KMS-11 (cell line): ENCODE measurements around the gene IL20.
"Not testable (repeated sequence)": the region's sequence is repeated elsewhere in the genome, so short reads cannot be mapped to it uniquely, and the experiment has no call there.

Experiments
- H2AFZ ChIP-seq: fragments of 200-600 bp; sonication (generic); 2 replicates; pipeline ENCODE4 v1.6.1; 2016; ENCODE audit warnings: antibody characterized with exemption, mixed run types, low read depth
- H3K27ac ChIP-seq: fragments of 200-600 bp; sonication (generic); 2 replicates; pipeline ENCODE4 v1.6.1; 2016; ENCODE audit warnings: mild to moderate bottlenecking, mixed run types
- H3K27me3 ChIP-seq: fragments of 200-600 bp; sonication (generic); 2 replicates; pipeline ENCODE4 v1.6.1; 2017; ENCODE audit warnings: mild to moderate bottlenecking, low read depth, mixed run types, moderate library complexity; ENCODE audit not compliant: insufficient read depth
- H3K36me3 ChIP-seq: fragments of 200-600 bp; sonication (generic); 2 replicates; pipeline ENCODE4 v1.6.1; 2017; ENCODE audit warnings: mild to moderate bottlenecking, mixed run types; ENCODE audit not compliant: insufficient read depth
- H3K4me1 ChIP-seq: fragments of 200-600 bp; sonication (generic); 2 replicates; pipeline ENCODE4 v1.6.1; 2016; ENCODE audit warnings: mild to moderate bottlenecking, low read depth, mixed run types; ENCODE audit not compliant: poor library complexity, severe bottlenecking
- H3K4me2 ChIP-seq: fragments of 200-600 bp; sonication (generic); 2 replicates; pipeline ENCODE4 v1.7.0; 2016; ENCODE audit warnings: mild to moderate bottlenecking, mixed run types
- H3K4me3 ChIP-seq: fragments of 200-600 bp; sonication (generic); IDR thresholded peaks from 2 replicates; pipeline ENCODE4 v1.6.1; 2017; ENCODE audit warnings: low read depth, low read length, mixed read lengths; ENCODE audit not compliant: insufficient read depth
- H3K79me2 ChIP-seq: fragments of 200-600 bp; sonication (generic); 2 replicates; pipeline ENCODE4 v1.6.1; 2016; ENCODE audit warnings: low read depth, mixed run types; ENCODE audit not compliant: insufficient read depth
- H3K9ac ChIP-seq: fragments of 200-600 bp; sonication (generic); 2 replicates; pipeline ENCODE4 v1.6.1; 2016; ENCODE audit warnings: mild to moderate bottlenecking, mixed run types
- H4K20me1 ChIP-seq: fragments of 200-600 bp; sonication (generic); 2 replicates; pipeline ENCODE4 v1.6.1; 2016; ENCODE audit warnings: mild to moderate bottlenecking, mixed run types; ENCODE audit not compliant: insufficient read depth
- TF ChIP-seq, protein P1 (sequence below): fragments of 200-600 bp; sonication (generic); conservative IDR thresholded peaks from 2 replicates; pipeline ENCODE4 v1.6.1; 2017; ENCODE audit warnings: low read depth, mild to moderate bottlenecking, antibody characterized with exemption, low read length, moderate library complexity, mixed read lengths

IL20 gene

DNA sequence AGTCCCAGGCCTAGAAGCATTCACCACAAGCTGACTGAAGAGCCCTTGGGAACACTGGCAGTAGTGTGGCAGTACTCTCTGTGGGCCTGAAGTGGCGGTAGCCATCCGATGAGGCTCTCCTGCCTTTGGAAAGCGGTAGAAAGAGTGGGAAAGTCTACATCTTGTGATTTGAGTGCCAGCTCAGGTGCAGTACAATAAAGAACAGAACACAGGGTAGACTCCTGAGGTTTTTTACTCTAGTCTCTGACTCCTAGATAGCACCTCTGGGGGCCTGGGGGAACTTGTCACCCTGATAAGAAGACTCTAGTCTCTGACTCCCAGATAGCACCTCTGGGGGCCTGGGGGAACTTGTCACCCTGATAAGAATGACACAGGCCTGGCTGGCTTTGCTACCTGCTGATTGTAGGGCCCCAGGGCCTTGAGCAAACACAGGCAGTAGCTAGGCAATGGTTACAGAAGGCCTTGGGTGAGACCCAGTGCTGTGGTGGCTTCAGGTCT is 18.0 kb upstream of the IL20 start:
- Histone ChIP-seq H3K4me3 (no peak overlapping the region), H3K36me3 (no peaks in the 10 kb centered on the region), H3K9ac (no peak overlapping the region), H3K4me1 (no peaks in the 10 kb centered on the region), H3K27ac (no peak overlapping the region), H3K27me3 (no peaks in the 10 kb centered on the region), H3K4me2 (no peak overlapping the region), H3K79me2 (no peaks in the 10 kb centered on the region), H4K20me1 (no peaks in the 10 kb centered on the region), H2AFZ (no peak overlapping the region)
- TF ChIP-seq, protein P1, sequence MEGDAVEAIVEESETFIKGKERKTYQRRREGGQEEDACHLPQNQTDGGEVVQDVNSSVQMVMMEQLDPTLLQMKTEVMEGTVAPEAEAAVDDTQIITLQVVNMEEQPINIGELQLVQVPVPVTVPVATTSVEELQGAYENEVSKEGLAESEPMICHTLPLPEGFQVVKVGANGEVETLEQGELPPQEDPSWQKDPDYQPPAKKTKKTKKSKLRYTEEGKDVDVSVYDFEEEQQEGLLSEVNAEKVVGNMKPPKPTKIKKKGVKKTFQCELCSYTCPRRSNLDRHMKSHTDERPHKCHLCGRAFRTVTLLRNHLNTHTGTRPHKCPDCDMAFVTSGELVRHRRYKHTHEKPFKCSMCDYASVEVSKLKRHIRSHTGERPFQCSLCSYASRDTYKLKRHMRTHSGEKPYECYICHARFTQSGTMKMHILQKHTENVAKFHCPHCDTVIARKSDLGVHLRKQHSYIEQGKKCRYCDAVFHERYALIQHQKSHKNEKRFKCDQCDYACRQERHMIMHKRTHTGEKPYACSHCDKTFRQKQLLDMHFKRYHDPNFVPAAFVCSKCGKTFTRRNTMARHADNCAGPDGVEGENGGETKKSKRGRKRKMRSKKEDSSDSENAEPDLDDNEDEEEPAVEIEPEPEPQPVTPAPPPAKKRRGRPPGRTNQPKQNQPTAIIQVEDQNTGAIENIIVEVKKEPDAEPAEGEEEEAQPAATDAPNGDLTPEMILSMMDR: no peak

DNA sequence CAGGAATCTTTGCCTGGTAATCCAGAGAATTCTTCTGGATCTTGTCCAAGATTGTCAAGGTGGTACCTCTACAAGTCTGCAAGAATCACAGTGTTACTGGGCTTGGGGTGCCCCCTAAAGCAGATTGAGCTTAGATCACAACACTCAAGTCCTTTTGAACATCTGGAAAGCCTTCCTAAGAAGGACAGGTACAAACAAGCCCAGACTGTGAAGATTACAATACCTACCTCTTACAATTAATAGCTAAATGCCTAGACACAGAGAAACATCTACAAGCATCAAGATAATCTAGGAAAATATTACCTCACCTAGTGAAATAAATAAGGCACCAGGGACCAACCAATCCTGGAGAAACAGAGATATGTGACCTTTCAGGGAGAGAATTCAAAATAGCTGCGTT is 17.5 kb upstream of the IL20 start:
- Histone ChIP-seq H2AFZ (no peak overlapping the region), H3K79me2 (no peaks in the 10 kb centered on the region), H3K27me3 (no peaks in the 10 kb centered on the region), H3K36me3 (no peaks in the 10 kb centered on the region), H4K20me1 (no peaks in the 10 kb centered on the region), H3K4me1 (no peaks in the 10 kb centered on the region), H3K4me2 (no peak overlapping the region), H3K4me3 (no peak overlapping the region), H3K9ac (no peak overlapping the region), H3K27ac (no peak overlapping the region)
- TF ChIP-seq, protein P1: no peak

DNA sequence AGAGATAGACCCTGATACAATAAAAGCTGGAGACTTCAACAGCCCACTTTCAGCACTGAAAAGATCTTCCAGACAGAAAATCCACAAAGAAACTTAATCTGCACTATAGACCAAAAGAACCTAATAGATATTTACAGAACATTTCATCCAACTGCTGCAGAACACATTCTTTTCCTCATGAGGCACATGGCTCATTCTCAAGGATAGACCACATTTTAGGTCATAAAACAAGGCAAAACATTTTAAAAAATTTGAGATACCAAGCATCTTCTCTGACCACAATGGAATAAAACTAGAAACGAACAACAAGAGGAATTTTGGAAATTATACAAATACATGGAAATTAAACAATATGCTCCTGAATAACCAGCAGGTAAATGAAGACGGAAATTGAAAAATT is 15.0 kb upstream of the IL20 start:
- no peaks in the 10 kb centered on the region for H4K20me1 ChIP-seq
- no peak overlapping the region for H3K4me3 ChIP-seq
- H3K27ac ChIP-seq: no peak overlapping the region
- no peak overlapping the region for H2AFZ ChIP-seq
- TF ChIP-seq, protein P1: no peak
- H3K79me2 ChIP-seq: no peaks in the 10 kb centered on the region
- H3K4me2 ChIP-seq: no peak overlapping the region
- H3K4me1 ChIP-seq: no peaks in the 10 kb centered on the region
- no peak overlapping the region for H3K9ac ChIP-seq
- no peaks in the 10 kb centered on the region for H3K36me3 ChIP-seq
- H3K27me3 ChIP-seq: no peaks in the 10 kb centered on the region

DNA sequence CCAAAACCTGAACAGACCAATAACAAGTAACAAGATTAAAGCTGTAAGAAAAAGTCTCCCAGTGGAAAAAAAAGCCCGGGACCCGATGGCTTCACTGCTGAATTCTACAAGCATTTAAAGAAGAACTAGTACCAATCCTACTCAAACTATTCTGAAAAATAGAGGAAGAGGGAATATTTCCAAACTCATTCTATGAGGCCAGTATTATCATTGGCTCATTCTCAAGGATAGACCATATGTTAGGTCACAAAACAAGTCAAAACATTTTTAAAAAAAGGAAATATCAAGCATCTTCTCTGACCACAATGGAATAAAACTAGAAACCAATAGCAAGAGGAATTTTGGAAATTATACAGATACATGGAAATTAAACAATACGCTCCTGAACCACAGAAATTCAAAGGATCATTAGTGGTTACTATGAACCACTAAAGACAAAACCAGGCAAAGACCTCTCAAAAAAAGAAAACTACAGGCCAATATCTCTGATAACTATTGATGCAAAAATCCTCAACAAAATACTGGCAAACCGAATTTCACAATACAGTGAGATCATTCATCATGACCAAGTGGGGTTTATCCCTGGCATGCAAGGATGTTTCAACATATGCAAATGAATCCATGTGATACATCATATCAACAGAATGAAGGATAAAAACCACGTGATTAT is 13.9 kb upstream of the IL20 start:
- H4K20me1 ChIP-seq: no peaks in the 10 kb centered on the region
- H3K27me3 ChIP-seq: no peaks in the 10 kb centered on the region
- H2AFZ ChIP-seq: no peak overlapping the region
- no peaks in the 10 kb centered on the region for H3K4me1 ChIP-seq
- TF ChIP-seq, protein P1: no peak
- H3K27ac ChIP-seq: no peak overlapping the region
- H3K4me2 ChIP-seq: no peak overlapping the region
- H3K79me2 ChIP-seq: no peaks in the 10 kb centered on the region
- H3K4me3 ChIP-seq: no peak overlapping the region
- no peaks in the 10 kb centered on the region for H3K36me3 ChIP-seq
- no peak overlapping the region for H3K9ac ChIP-seq

DNA sequence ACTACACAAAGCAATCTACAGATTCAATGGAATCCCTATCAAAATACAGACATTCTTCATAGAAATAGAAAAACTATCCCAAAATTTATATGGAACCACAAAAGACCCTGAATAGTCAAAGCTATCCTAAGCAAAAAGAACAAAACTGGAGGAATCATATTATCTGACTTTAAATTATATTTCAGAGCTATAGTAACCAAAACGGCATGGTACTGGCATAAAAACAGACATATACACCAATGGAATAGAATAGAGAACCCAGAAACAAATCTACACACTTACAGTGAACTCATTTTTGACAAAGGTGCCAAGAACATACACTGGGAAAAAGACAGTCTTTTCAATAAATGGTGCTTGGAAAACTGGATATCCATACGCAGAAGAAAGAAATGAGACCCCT is 12.8 kb upstream of the IL20 start:
- H4K20me1 ChIP-seq, H3K27ac ChIP-seq, H3K4me2 ChIP-seq, H3K9ac ChIP-seq, H3K79me2 ChIP-seq, H3K4me1 ChIP-seq, H3K4me3 ChIP-seq, H3K27me3 ChIP-seq, H2AFZ ChIP-seq, H3K36me3 ChIP-seq: not testable (repeated sequence)

DNA sequence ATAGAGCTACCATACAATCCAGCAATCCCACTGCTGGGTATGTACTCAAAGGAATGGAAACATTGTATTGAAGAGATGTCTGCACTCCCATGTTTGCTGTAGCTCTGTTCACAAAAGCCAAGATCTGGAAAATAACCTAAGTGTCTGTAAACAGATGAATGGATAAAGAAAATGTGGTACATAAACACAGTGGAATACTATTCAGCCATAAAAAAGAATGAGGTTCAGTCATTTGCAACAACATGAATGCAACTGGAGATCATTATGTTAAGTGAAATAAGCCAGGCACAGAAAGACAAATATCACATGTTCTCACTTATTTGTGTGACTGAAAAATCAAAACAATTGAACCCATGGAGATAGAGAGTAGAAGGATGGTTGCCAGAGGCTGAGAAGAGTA is 11.7 kb upstream of the IL20 start:
- H2AFZ ChIP-seq, H3K9ac ChIP-seq, H3K36me3 ChIP-seq, H3K27me3 ChIP-seq, H3K4me3 ChIP-seq, H3K4me2 ChIP-seq, H4K20me1 ChIP-seq, H3K4me1 ChIP-seq, H3K79me2 ChIP-seq, H3K27ac ChIP-seq: not testable (repeated sequence)
